GM23338 (cell line): ENCODE data around the gene TFDP1.

Experiments
- CREB1 ChIP-seq: fragments of 250-450 bp; sonication (Bioruptor Pico); IDR thresholded peaks from 2 replicates; pipeline ENCODE4 v1.5.0; 2020; ENCODE audit warnings: low read depth, mild to moderate bottlenecking, moderate library complexity
- CTCF ChIP-seq, 2 experiments: fragments of 200-600 bp in 1 of 2; sonication (generic) in 1 of 2; conservative IDR thresholded peaks; 2 replicates each; pipeline versions ENCODE4 v1.5.1 to v1.6.1; 2016 to 2017; ENCODE audit warnings: antibody characterized with exemption in 2 of 2, low read depth in 2 of 2, mild to moderate bottlenecking in 2 of 2, moderate library complexity in 1 of 2
- ETS1 ChIP-seq: IDR thresholded peaks from 2 replicates; pipeline ENCODE4 v1.6.1; 2016; ENCODE audit warnings: antibody characterized with exemption
- EZH2 ChIP-seq: fragments of 200-600 bp; sonication (generic); IDR thresholded peaks from one replicate; pipeline ENCODE4 v1.8.0; 2017; ENCODE audit warnings: antibody characterized with exemption, mild to moderate bottlenecking, low read depth; ENCODE audit not compliant: unreplicated experiment
- EZH2phosphoT487 ChIP-seq: fragments of 200-600 bp; sonication (generic); IDR thresholded peaks from one replicate; pipeline ENCODE4 v1.8.1; 2018; ENCODE audit warnings: antibody characterized with exemption; ENCODE audit not compliant: unreplicated experiment
- JUNB ChIP-seq: IDR thresholded peaks from one replicate; pipeline ENCODE4 v1.6.1; 2016; ENCODE audit warnings: antibody characterized with exemption; ENCODE audit not compliant: unreplicated experiment
- NANOG ChIP-seq: IDR thresholded peaks from 2 replicates; pipeline ENCODE4 v1.6.1; 2016; ENCODE audit warnings: antibody characterized with exemption, borderline replicate concordance
- POLR2AphosphoS5 ChIP-seq: IDR thresholded peaks from 2 replicates; pipeline ENCODE4 v1.6.1; 2016; ENCODE audit warnings: antibody characterized with exemption, low read depth
- REST ChIP-seq: IDR thresholded peaks from one replicate; pipeline ENCODE4 v1.6.1; 2018; ENCODE audit warnings: antibody characterized with exemption; ENCODE audit not compliant: unreplicated experiment
- ZNF331 ChIP-seq: fragments of 250-450 bp; sonication (Bioruptor Pico); IDR thresholded peaks from 2 replicates; pipeline ENCODE4 v1.5.0; 2020; ENCODE audit warnings: low read depth, mild to moderate bottlenecking, moderate library complexity
- ZNF462 ChIP-seq: fragments of 250-450 bp; sonication (Bioruptor Pico); IDR thresholded peaks from 2 replicates; pipeline ENCODE4 v1.5.0; 2020; ENCODE audit warnings: mild to moderate bottlenecking, moderate library complexity

GRCh38 chr13:113562844-113563243 is 21.7 kb upstream of the TFDP1 start:
- TF ChIP-seq CTCF (conservative IDR thresholded peaks at IDR 0.05; ENCODE audit: low read depth in 2 of 2) (no peak), POLR2AphosphoS5 (no peak), REST (no peak), ZNF462 (CRISPR knock-in tag) (no peak), EZH2phosphoT487 (no peak), ZNF331 (CRISPR knock-in tag) (no peak), CREB1 (no peak), JUNB (no peak), EZH2 (no peak), NANOG (no peak), ETS1 (no peak)
